Endodermal cell (in vitro differentiated cells): ENCODE measurements around the gene TBC1D16. TPM values are rescaled to one million over a fixed set of nuclear protein-coding genes. Genes with fewer than 3 reads are reported as not detected.

Experiments
- DNase-seq: peaks from one replicate; pipeline ENCODE4 v3.0.0-alpha.2; 2017
- H3K27ac ChIP-seq: 2 replicates; pipeline ENCODE4 v1.5.1; 2013; ENCODE audit warnings: mild to moderate bottlenecking, low read depth, low read length, moderate library complexity
- H3K27me3 ChIP-seq: 2 replicates; pipeline ENCODE4 v1.6.1; 2013; ENCODE audit warnings: mild to moderate bottlenecking, low read length, moderate library complexity; ENCODE audit not compliant: insufficient read depth, control insufficient read depth, poor library complexity, severe bottlenecking
- H3K36me3 ChIP-seq: 2 replicates; pipeline ENCODE4 v1.7.0; 2013; ENCODE audit warnings: mild to moderate bottlenecking, low read length, moderate library complexity; ENCODE audit not compliant: control insufficient read depth, insufficient read depth
- H3K4me1 ChIP-seq: one replicate; pipeline ENCODE4 v1.7.0; 2013; ENCODE audit warnings: low read length; ENCODE audit not compliant: control insufficient read depth, insufficient read depth
- H3K4me3 ChIP-seq: 2 replicates; pipeline ENCODE4 v1.5.1; 2013; ENCODE audit warnings: mild to moderate bottlenecking, low read length, moderate library complexity
- H3K9ac ChIP-seq: 2 replicates; pipeline ENCODE4 v1.6.1; 2013; ENCODE audit warnings: mild to moderate bottlenecking, low read length, moderate library complexity; ENCODE audit not compliant: poor library complexity, severe bottlenecking; ENCODE audit errors: extremely low read depth
- H3K9me3 ChIP-seq: 2 replicates; pipeline ENCODE4 v1.6.1; 2013; ENCODE audit warnings: mild to moderate bottlenecking, low read length, moderate library complexity; ENCODE audit not compliant: control insufficient read depth
- H3K27ac Mint-ChIP-seq: 2 replicates; pipeline ENCODE4 v1.8.0; 2020; ENCODE audit warnings: mixed read lengths
- H3K27me3 Mint-ChIP-seq: 2 replicates; pipeline ENCODE4 v1.8.0; 2021; ENCODE audit warnings: mild to moderate bottlenecking, mixed read lengths; ENCODE audit not compliant: insufficient read depth
- H3K36me3 Mint-ChIP-seq: 2 replicates; pipeline ENCODE4 v1.8.0; 2020; ENCODE audit warnings: low read depth, mixed read lengths
- H3K4me1 Mint-ChIP-seq: 2 replicates; pipeline ENCODE4 v1.8.0; 2020; ENCODE audit warnings: mixed read lengths
- H3K4me3 Mint-ChIP-seq: 2 replicates; pipeline ENCODE4 v1.8.0; 2020; ENCODE audit warnings: mild to moderate bottlenecking, moderate library complexity, mixed read lengths
- H3K9me3 Mint-ChIP-seq: 2 replicates; pipeline ENCODE4 v1.8.0; 2020; ENCODE audit warnings: mild to moderate bottlenecking, mixed read lengths
- WGBS, 2 experiments: methylation state at CpG; one replicate each; pipeline versions ENCODE4 v1.1.5 to v1.1.7; 2013; ENCODE audit warnings: missing lambda C conversion rate in 2 of 2, mixed read lengths in 1 of 2; ENCODE audit not compliant: insufficient coverage in 1 of 2, insufficient read length in 1 of 2; 5-methylcytosine and 5-hydroxymethylcytosine counted together
- total RNA-seq, 2 donors: library from RNA; stranded (reverse); fragmentation: NEBNext Ultra II Directional in 1 of 2; extraction: Animal tissue kit (Norgen Biotek cat#: 25700) in 1 of 2; gene quantifications; 2 replicates in 1 of 2; 3 replicates in 1 of 2; pipeline ENCODE4 v1.2.1, GENCODE V29; 2021
- TF ChIP-seq, protein P1 (sequence below): fragments of 200-600 bp; sonication (generic); conservative IDR thresholded peaks from 2 replicates; pipeline ENCODE4 v1.5.0; 2021; ENCODE audit warnings: antibody characterized with exemption, mild to moderate bottlenecking

The TBC1D16 gene
- total RNA-seq, 2 donors from 2014 or later: 88.2 to 116 TPM

DNA sequence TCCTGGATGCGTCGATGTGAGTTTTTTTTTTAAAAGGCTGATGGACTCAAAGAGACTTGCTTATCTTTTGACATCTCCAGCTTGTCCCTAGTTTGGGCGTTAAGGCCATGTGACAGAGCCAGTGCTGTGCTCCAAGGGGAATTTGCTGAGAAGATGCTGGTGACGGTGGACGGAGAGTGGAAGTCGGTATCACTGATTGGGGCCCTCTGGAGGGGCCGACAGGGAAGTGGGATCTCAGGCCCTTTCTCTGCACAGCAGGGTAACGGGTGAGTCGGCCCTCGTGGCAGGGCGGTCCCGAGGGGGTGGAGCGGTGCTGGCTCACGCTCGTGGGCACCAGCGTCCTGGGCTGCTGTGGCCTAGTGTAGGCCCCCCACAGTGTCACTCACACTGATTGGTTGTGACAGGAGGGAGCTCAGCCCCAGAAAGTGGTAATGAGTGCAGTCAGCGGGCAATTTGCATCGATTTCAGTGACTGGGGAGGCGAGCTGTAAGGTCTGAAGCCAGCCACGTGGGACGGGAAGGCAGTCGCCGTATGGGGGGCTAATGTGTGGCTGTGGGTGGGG is 91.3 kb downstream of the TBC1D16 start:
- H3K9me3 Mint-ChIP-seq: no peaks in the 10 kb centered on the region

DNA sequence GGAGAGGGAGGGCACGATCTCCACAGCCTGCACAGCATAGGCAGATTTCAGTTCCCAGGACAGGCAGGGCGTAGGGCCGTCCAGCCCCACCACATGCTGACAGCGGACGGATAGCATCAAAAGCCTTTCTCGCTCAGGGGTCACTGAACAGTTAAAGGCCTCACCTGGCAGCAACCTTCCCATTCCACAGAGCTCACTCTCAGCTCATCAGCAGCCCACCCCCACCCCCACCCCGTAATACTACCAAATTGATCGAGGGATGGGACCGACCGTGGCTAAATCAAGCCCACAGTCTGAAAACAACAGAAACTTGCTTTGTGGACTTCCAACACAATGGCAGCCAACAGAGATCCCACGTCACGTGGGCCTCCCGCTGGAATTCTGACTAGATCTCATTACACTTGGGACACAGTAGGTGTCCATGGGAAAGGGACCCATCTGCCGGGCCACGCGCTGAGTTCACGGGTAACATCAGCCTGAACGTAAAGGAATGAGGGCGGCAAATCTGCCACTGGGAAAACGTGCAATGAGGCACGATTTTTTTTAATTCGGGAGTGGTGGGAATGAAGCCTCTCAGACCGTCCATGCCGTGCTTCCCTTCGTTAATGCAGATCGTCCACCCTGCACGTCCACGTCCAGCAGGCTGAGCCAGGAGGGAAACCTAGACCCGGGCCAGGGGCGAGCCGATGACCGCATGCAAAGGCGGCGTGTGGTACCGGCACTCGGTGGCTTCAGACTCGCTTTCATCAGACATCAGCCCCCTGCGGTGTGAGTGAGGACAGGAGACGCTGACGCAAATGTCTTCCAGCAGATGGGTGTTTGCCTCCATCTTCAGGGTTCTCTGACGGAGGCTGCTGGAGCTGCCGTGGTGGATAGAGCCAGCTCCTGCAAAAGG is 92.1 kb downstream of the TBC1D16 start:
- Mint-ChIP-seq H3K36me3 (peaks cover 54% of the 10 kb centered on the region), H3K27me3 (no peaks in the 10 kb centered on the region), H3K4me3 (no peak overlapping the region), H3K27ac (no peak overlapping the region), H3K9me3 (no peaks in the 10 kb centered on the region), H3K4me1 (no peaks in the 10 kb centered on the region)
- peak; percentile 67 for DNase-seq
- peaks cover 16% of the 10 kb centered on the region for H3K36me3 ChIP-seq
- H3K9ac ChIP-seq: no peak overlapping the region
- H3K27me3 ChIP-seq: no peaks in the 10 kb centered on the region
- 94 to 96% methylated on average over 32 to 42 of the region's 42 CpGs for WGBS, 2 experiments
- peak overlapping the region; percentile 17 for H3K27ac ChIP-seq
- no peak overlapping the region for H3K4me3 ChIP-seq
- no peaks in the 10 kb centered on the region for H3K4me1 ChIP-seq
- TF ChIP-seq, protein P1, sequence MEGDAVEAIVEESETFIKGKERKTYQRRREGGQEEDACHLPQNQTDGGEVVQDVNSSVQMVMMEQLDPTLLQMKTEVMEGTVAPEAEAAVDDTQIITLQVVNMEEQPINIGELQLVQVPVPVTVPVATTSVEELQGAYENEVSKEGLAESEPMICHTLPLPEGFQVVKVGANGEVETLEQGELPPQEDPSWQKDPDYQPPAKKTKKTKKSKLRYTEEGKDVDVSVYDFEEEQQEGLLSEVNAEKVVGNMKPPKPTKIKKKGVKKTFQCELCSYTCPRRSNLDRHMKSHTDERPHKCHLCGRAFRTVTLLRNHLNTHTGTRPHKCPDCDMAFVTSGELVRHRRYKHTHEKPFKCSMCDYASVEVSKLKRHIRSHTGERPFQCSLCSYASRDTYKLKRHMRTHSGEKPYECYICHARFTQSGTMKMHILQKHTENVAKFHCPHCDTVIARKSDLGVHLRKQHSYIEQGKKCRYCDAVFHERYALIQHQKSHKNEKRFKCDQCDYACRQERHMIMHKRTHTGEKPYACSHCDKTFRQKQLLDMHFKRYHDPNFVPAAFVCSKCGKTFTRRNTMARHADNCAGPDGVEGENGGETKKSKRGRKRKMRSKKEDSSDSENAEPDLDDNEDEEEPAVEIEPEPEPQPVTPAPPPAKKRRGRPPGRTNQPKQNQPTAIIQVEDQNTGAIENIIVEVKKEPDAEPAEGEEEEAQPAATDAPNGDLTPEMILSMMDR: no peak
- no peaks in the 10 kb centered on the region for H3K9me3 ChIP-seq

More for the DNA sequence above, 91.3 kb downstream of the TBC1D16 start:
- no peaks in the 10 kb centered on the region for H3K9me3 ChIP-seq
- H3K4me3 ChIP-seq: no peak overlapping the region
- TF ChIP-seq, protein P1: no peak
- Mint-ChIP-seq H3K4me3 (no peak overlapping the region), H3K27ac (no peak overlapping the region), H3K4me1 (peaks cover under 1% of the 10 kb centered on the region), H3K27me3 (no peaks in the 10 kb centered on the region), H3K36me3 (peaks cover 53% of the 10 kb centered on the region)
- WGBS, 2 experiments: 91 to 93% methylated on average over 13 to 23 of the region's 23 CpGs
- H3K9ac ChIP-seq: no peak overlapping the region
- DNase-seq: peak; percentile 56
- no peaks in the 10 kb centered on the region for H3K27me3 ChIP-seq
- no peaks in the 10 kb centered on the region for H3K4me1 ChIP-seq
- no peak overlapping the region for H3K27ac ChIP-seq
- peaks cover 23% of the 10 kb centered on the region for H3K36me3 ChIP-seq

DNA sequence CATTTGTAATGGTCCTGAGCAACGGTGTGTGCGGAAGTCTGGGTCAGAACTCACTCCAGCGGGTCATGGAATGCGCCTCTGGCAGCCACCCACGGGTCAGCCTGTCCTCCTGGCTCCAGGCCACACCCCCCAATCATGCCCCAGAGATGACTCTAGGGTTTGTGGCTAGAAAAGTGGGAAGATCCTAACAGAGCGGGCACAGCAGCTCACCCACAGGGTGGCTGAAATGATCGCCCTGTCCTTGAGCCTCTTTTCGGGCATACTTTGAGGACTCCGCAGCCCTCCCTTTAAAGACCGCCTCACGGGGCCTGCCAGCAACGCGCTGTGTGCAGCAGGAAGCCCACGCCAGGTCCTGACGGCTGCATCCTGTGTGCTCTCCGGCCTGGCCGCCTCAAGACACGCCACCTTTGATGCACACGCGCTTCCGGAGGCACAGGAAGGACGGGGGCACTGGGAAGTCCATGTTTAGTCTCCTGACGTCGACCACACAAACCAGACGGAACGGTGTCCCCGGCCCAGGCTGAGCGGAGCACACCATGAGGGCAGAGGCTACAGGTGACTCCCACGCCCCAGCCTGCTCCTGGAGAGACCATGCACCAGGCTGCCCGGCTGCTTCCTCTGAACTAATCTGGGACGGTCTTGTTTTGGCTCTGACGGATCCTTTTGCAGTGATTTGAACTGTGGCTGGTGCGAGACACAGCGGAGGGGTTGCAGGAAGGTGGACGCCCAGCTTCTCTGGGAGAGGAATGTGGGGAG is 92.9 kb downstream of the TBC1D16 start:
- Histone ChIP-seq H3K27ac (peak overlapping the region; percentile 17), H3K9me3 (no peaks in the 10 kb centered on the region), H3K4me1 (no peaks in the 10 kb centered on the region), H3K9ac (no peak overlapping the region), H3K27me3 (no peaks in the 10 kb centered on the region), H3K36me3 (peaks cover 11% of the 10 kb centered on the region), H3K4me3 (no peak overlapping the region)
- no peaks in the 10 kb centered on the region for H3K9me3 Mint-ChIP-seq
- WGBS, 2 experiments: 92 to 95% methylated on average over 34 to 35 of the region's 35 CpGs
- TF ChIP-seq, protein P1: no peak
- H3K27me3 Mint-ChIP-seq: no peaks in the 10 kb centered on the region
- H3K36me3 Mint-ChIP-seq: peaks cover 47% of the 10 kb centered on the region
- no peak overlapping the region for H3K27ac Mint-ChIP-seq
- peak; percentile 46 for DNase-seq
- no peak overlapping the region for H3K4me3 Mint-ChIP-seq
- peaks cover 5% of the 10 kb centered on the region for H3K4me1 Mint-ChIP-seq
